ENCODE results near the gene IFITM2.
"Not testable (repeated sequence)": the region's sequence is repeated elsewhere in the genome, so short reads cannot be mapped to it uniquely, and the experiment has no call there.

- not testable (repeated sequence) for TF ChIP-seq CTCF (conservative IDR thresholded peaks at IDR 0.05; ENCODE audit: low read depth, low read length); USF2 (IDR thresholded peaks at IDR 0.05; ENCODE audit: low read depth, low read length); POLR2A (IDR thresholded peaks at IDR 0.05; ENCODE audit: low read depth, low read length); MAZ (IDR thresholded peaks at IDR 0.05; ENCODE audit: borderline replicate concordance, low read depth, low read length); BHLHE40 (IDR thresholded peaks at IDR 0.05; ENCODE audit: low read depth, low read length); ELK1 (IDR thresholded peaks at IDR 0.05; ENCODE audit: borderline replicate concordance, low read depth, low read length)
These were observed 3.6 kb downstream of the IFITM2 start for GRCh38 chr11:311013-311748.

All from IMR-90 (cell line).